Measurements from ENCODE around the gene ADAMTS18. TPM values are rescaled to one million over a fixed set of nuclear protein-coding genes. Genes with fewer than 3 reads are reported as not detected.

The ADAMTS18 gene, protein sequence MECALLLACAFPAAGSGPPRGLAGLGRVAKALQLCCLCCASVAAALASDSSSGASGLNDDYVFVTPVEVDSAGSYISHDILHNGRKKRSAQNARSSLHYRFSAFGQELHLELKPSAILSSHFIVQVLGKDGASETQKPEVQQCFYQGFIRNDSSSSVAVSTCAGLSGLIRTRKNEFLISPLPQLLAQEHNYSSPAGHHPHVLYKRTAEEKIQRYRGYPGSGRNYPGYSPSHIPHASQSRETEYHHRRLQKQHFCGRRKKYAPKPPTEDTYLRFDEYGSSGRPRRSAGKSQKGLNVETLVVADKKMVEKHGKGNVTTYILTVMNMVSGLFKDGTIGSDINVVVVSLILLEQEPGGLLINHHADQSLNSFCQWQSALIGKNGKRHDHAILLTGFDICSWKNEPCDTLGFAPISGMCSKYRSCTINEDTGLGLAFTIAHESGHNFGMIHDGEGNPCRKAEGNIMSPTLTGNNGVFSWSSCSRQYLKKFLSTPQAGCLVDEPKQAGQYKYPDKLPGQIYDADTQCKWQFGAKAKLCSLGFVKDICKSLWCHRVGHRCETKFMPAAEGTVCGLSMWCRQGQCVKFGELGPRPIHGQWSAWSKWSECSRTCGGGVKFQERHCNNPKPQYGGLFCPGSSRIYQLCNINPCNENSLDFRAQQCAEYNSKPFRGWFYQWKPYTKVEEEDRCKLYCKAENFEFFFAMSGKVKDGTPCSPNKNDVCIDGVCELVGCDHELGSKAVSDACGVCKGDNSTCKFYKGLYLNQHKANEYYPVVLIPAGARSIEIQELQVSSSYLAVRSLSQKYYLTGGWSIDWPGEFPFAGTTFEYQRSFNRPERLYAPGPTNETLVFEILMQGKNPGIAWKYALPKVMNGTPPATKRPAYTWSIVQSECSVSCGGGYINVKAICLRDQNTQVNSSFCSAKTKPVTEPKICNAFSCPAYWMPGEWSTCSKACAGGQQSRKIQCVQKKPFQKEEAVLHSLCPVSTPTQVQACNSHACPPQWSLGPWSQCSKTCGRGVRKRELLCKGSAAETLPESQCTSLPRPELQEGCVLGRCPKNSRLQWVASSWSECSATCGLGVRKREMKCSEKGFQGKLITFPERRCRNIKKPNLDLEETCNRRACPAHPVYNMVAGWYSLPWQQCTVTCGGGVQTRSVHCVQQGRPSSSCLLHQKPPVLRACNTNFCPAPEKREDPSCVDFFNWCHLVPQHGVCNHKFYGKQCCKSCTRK (N-terminal part only)
- total RNA-seq: under 0.01 TPM in 1 of 2 replicates, not detected in the other

DNA sequence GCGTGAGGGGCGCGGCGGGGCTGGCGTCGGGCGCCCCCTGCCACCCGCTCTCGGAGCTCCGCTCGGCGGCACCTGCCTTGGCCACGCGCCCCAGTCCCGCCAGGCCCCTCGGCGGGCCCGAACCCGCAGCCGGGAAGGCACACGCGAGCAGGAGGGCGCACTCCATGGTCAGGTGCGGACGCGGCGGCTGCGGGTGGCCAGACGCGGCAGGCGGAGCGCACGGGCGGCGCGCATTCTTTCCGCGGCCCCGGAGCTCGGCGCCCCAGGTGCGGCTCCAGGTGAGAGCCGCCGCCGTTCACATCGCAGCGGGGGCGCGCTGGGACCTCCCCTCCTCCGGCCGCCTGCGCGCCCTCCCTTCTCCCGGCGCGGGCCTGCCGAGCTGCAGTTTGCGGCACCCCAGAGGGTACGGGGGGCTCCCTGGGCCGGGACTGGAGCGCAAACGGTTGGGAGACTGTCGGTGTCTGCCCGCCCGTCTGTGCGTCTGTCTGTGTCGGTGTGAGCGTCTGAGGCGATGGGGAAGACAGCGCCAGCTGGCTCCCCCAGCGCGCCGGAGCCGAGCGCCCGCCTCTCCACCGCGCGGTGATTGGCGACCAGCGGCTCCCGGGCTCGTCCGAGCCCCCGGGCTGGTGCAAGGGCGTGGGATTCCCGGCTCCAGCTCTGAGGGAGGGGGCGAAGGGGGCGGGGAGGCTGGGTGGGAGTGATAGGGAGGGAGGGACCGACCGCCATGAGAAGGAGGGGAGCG is at the start of gene ADAMTS18:
Gene ADAMTS18 (minus strand): TSS at position 505 of the 742 bp plus-strand sequence. CDS start 339 bp downstream, at position 166.

Other genes starting within 250 kb of the ADAMTS18 start
- 6.0 and 7.2 TPM in 2 replicates for gene MON1B, start 243.8 kb downstream of the ADAMTS18 start, total RNA-seq
- gene SYCE1L, start 235.6 kb downstream of the ADAMTS18 start, total RNA-seq: 0.43 and 2.2 TPM in 2 replicates

All from tracheal epithelial cell (primary cell).